GM12891 (cell line): ENCODE data around the gene KCNMA1.

ENCODE experiments used
- PAX5 ChIP-seq: IDR thresholded peaks from 2 replicates; pipeline ENCODE4 v1.6.1; 2011; ENCODE audit warnings: low read length, moderate library complexity, mild to moderate bottlenecking; ENCODE audit not compliant: insufficient read depth, severe bottlenecking
- POLR2A ChIP-seq: IDR thresholded peaks from 2 replicates; pipeline ENCODE4 v1.6.1; 2011; ENCODE audit warnings: low read depth, low read length, control low read depth
- POLR2AphosphoS5 ChIP-seq: IDR thresholded peaks from 2 replicates; pipeline ENCODE4 v1.6.1; 2011; ENCODE audit warnings: low read depth, low read length, control low read depth
- POU2F2 ChIP-seq: IDR thresholded peaks from 2 replicates; pipeline ENCODE4 v1.6.1; 2011; ENCODE audit warnings: low read depth, mild to moderate bottlenecking, control low read depth, low read length, moderate library complexity
- SPI1 ChIP-seq: IDR thresholded peaks from 2 replicates; pipeline ENCODE4 v1.6.1; 2011; ENCODE audit warnings: low read depth, low read length, control low read depth
- TAF1 ChIP-seq: IDR thresholded peaks from 2 replicates; pipeline ENCODE4 v1.6.1; 2011; ENCODE audit warnings: low read depth, low read length, control low read depth

DNA sequence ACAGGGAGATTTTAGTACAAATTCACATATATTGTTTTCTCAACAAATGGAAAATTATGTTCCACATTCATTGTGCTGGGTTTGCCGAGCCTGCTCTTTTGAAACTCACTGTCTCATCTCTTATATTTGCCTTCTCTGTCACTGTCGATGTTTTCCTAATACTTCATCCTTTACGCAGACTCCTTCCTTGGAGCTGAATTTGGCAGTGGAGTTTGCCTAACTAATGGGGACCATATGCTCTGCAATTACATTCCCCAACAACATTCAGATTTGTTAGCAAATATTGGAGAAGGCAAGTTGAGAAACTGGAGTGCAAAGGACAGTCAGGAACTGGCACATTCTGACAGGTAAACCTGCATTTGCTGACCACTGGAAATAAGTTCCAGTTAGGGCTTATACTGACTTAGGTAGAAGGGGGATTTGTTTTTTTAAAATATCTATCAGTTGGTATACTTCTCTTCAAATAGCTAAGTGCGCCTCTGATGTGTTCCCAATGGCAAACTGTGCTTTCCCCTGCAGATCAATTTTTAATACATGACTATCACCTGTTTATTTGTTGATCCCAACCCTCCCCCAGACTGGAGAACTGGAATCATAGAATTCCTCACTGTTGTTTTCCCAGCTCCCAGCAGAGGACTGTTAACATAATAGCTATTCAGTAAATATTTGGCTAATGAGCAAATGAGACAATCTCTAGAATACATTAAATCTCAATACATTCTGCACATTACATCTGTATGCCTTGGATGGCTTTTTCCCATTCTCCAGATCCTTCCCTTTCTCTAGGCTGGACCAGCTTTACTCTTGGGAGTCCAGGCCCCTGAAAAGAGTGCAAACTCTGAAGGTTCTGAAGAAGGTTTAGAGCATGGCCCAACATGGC is 769.3 kb downstream of the KCNMA1 start:
- TF ChIP-seq POLR2AphosphoS5, result no peak
- no peak for TF ChIP-seq POLR2A
- TF ChIP-seq PAX5, result no peak
- TF ChIP-seq TAF1, result no peak
- TF ChIP-seq SPI1, result no peak
- TF ChIP-seq POU2F2, result no peak
